Stimulated activated CD4-positive, alpha-beta T cell treated with anti-CD3 and anti-CD28 coated beads, Interleukin-15, amount 100 ng/mL, for 24 hours (primary cell): ENCODE data around the gene VMP1.

Source experiments
- DNase-seq: peaks from one replicate; pipeline ENCODE4 v3.0.0-alpha.2; 2020

VMP1 gene

DNA sequence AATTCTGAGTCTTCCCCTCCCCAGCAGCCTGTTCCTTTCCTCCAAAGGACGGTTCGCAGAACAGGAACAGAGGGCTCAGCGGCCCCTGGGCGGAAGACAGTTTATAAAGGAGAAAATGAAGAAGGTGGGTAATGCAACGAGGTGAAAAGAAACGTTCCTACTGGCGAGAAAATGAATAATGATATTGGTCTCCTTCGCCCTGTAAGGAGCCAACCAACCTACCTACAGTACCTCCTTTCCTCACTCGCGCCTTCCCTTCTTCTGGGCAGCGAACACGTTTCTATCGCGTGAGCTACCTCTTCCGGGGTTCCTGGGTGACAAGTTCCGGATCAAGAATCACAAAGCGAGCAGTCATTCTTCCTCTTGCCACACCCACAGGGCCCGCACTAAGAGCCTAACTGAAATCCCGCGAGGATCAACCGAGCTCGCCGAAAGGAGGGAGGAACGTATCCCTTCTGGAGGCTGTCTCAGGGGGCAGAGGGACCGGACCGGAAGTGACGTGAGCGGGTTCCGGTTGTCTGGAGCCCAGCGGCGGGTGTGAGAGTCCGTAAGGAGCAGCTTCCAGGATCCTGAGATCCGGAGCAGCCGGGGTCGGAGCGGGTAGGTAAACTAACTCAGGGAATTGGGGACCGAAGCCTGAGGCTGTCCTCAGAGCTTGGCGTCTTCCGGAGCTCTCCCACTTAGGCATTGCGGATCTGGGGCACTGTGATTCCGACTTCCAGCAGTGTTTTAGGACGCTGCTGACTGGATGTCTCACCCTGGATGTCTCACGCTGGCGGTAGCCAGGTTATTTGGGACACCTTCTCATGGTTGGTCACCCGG, at the start of gene VMP1, which contains the start of gene PTRH2:
Gene VMP1, plus strand, starts transcription at position 506 of the 822 bp plus-strand sequence. CDS start 23,793 bp downstream, outside the sequence.
Gene PTRH2, minus strand, starts transcription at position 282 of the 822 bp plus-strand sequence. CDS start 9,452 bp downstream, outside the sequence.
- peak; percentile 97 for DNase-seq

DNA sequence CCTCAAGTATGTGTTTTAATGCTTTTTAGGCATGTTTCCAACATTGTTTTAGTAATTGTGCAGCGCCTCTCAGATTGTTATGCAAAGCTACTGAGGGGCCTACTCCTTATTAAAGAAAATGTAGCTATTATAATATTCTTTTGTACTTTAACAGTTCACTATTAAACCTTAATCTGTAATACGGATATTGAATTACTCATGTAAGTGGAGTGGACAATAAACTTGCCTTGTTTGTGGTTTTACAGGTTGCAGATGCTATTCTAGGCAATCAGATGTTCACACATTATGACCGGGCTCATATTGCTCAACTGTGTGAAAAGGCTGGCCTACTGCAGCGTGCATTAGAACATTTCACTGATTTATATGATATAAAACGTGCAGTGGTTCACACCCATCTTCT, 41.2 kb upstream of the VMP1 start:
- no peak for DNase-seq

DNA sequence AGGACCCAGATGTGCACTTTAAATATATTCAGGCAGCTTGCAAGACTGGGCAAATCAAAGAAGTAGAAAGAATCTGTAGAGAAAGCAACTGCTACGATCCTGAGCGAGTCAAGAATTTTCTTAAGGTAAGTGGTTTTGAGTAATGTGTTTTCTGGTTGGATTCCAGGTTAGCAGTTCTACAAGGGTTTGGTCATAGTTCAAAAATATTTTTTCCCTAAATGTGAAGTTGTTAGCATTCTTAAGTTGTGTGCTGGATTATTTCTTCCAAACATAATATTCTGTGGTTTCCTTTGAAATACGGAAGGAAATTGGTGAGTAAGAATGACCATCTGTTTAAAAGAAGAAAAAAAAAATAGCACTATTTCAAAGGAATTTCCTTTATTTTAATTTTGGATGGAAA, 38.6 kb upstream of the VMP1 start:
- DNase-seq = no peak

DNA sequence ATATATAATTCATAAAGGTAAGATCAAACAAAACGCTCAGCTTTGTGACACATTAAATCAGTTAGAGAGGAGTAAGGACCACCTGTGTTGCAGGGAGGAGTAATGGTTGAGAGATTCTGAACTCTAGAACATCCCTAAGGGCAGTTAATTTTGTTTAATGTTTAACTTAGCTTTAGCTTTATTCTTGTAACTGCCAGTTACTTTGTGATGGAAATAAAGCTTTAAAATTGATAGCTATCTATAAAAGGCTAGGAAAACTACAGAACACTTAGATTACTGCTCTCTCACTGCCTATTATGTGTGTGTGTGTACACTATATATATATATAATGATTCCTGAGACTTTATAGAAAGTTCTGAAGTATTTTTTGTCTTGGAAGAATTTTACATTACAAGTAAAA, 38.0 kb upstream of the VMP1 start:
- DNase-seq = no peak

- DNase-seq = no peak
These were observed 37.5 kb upstream of the VMP1 start for GRCh38 chr17:59669944-59670343.

- DNase-seq = no peak
These were observed 36.1 kb upstream of the VMP1 start for GRCh38 chr17:59671386-59671785.

DNA sequence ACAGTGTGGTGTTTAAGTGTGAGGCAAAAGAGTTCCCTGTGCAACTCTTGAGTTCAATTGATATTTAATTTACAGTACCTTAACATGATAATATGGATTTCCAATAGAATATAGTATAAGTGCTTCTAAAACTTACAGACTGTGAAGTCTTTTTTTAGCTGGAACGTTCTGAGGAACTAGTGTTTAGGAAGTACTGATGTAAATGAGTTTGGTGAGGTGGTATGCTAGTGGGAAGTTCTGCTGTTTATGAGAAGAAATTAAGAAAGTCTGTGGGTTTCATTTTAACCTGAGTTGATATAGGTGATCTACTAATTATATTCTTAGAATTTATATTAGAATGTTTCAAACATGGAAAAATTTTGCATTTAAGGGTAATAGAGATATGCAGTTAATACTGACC, 32.2 kb upstream of the VMP1 start:
- DNase-seq = no peak

DNA sequence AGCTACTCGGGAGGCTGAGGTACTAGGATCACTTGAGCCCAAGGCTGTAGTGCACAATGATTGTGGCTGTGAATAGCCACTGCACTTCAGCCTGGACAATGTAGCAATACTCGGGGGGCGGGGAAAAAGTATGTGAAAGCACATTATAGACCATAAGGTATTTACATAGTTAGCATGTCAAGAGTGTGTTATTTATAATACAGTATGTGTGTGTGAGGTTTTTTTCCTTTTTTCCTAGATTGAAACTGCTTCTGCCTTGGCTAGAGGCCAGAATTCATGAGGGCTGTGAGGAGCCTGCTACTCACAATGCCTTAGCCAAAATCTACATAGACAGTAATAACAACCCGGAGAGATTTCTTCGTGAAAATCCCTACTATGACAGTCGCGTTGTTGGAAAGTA, 30.7 kb upstream of the VMP1 start:
- DNase-seq = no peak

DNA sequence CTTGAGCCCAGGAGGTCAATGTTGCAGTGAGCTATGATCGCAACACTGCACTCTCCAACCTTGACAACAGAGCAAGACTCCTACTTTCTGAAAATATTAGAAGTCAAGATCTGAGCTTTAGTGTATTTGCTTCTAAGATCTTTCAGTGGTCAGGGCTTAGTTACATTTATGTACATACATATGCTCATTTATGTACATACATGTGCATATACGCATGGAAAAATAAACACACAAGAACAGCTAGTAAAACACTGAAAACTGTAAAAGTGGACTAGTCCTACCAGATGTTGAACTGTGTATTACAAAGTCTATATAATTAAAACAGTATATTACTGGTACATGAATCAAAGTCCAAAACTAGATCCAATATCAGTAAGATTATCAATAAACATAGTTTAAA, 28.5 kb upstream of the VMP1 start:
- no peak for DNase-seq

- DNase-seq = no peak
These were observed 27.1 kb upstream of the VMP1 start for GRCh38 chr17:59680314-59680713.

- DNase-seq = no peak
These were observed 24.2 kb upstream of the VMP1 start for GRCh38 chr17:59683283-59683682.

DNA sequence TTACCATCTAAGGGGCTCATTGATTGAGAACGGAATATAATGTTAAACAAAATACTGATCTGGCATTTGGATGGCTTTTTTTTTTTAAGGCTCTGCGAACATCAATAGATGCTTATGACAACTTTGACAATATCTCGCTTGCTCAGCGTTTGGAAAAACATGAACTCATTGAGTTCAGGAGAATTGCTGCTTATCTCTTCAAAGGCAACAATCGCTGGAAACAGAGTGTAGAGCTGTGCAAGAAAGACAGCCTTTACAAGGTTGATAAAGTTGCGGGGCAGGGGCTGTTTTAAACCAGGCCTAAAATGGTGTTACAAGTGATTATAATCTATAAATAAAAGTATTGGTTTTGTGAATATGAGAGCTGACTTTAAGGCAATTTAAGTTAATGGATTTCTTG, 22.5 kb upstream of the VMP1 start:
- no peak for DNase-seq

DNA sequence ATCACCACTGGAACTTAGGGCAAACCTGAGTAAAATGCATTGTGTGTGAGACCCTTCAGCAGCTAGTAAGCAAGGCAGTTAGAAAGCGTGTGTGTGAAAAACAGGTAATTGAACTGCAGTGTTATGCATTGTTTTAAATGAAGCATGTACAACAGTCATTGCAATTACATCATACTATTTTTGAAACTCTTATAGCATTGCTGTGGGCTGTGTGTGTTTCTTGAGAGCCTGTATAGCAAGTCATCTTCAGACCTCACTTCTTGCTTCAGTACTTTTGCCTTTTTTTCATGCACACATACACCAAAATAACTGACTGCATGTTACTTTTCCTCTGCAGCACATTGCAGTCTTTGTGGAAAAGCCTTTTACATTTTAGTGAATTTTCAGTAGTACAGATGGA, 19.4 kb upstream of the VMP1 start:
- no peak for DNase-seq

GRCh38 chr17:59688496-59688895, 19.0 kb upstream of the VMP1 start:
- no peak for DNase-seq

DNA sequence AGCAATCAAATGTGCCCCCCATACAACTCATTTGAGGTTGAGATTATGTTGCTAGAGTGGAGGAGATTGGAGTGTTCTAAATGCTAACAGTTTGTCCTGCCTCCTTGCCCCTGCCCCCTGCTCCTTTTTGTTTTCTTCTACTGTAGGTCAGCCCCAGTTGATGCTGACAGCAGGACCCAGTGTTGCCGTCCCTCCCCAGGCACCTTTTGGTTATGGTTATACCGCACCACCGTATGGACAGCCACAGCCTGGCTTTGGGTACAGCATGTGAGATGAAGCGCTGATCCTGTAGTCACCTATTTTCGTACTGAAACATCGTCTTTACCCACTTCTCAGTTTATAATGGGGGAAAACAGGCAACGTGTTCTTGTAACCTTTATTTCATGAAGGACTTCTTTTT, 13.9 kb upstream of the VMP1 start:
- no peak for DNase-seq

GRCh38 chr17:59694344-59694743, 13.1 kb upstream of the VMP1 start:
- no peak for DNase-seq

DNA sequence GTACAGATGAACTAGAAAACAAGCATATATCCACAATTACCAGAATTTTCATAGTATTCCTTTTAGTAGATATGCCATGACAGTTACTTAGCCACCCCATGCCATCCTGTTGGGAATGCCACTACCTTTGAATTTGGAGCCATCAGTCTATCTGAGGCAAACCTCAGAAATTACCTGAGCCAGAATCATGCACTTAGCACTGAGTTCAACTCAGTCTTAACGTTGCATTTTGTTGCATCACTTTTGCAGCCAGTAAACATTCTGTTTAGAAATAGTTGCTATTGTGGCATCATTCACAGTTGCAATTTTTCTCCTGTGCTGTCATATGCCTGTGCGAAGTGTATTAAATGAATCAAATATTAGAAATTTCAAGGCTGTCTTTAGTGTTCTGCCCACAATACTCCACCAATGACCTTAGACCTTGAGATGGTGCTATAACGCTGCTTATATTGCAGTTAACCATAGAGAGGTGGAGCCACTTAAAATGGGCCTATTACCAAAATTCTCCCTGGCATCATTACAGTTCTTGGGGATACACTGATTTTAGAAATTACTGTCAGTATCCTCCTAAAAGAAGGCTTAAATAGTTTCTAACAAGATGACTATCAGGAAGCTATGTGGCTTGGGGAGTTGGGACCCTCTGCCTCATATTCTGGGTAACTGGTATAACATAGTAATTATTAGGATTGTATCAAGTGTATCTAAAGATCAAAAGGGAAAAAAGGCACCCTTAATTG, 11.3 kb upstream of the VMP1 start:
- DNase-seq = no peak

DNA sequence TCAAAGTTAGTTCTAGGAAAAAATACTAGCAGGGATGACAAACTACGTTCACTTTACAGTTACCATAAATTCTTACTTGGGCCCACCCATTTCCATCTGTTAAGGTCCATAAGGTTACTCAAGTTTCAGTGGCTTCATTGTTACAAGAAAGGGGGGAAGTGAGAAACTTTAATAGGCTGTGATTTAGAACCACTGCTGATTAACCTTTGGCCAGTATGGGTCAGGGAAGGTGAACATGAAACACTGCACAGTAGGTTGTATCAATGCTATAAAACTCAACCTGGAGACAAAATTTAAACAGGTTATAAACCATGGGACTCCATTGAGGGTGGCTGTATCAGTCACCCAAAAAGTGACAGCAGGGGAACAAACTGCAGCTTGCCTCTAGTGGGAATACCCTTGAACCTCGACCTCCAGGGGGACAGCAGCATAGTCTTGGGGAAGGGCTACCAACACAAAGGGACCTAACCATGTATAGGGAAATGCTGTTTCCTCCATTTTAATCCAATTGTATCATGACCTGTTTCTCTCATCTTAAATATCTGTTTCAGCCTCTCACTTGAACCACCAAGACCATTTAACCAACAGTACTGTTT, 10.7 kb upstream of the VMP1 start:
- DNase-seq = no peak

DNA sequence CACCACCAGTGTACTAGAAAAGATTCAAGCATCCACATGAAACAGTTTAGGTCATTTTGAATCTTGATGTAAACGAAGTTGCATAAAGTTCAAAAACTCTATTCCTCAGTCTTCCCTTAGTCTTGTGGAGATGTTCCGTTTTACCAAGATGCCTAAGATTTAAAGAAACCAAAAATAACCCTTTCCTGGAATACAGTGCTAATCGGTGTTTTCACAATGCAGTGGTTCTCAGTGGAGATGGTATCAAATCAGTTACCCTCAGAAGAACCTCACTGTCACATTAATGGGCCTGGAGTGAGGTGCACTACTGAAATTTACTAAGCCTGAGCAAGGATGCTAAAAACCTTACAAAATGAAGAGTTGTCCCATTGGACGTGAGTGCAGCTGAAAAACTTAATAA, 9.3 kb upstream of the VMP1 start:
- no peak for DNase-seq

GRCh38 chr17:59699218-59699617, 8.2 kb upstream of the VMP1 start:
- no peak for DNase-seq

- DNase-seq = no peak
These were observed 7.7 kb upstream of the VMP1 start for GRCh38 chr17:59699786-59700185.

GRCh38 chr17:59702304-59702703, 5.2 kb upstream of the VMP1 start:
- no peak for DNase-seq

DNA sequence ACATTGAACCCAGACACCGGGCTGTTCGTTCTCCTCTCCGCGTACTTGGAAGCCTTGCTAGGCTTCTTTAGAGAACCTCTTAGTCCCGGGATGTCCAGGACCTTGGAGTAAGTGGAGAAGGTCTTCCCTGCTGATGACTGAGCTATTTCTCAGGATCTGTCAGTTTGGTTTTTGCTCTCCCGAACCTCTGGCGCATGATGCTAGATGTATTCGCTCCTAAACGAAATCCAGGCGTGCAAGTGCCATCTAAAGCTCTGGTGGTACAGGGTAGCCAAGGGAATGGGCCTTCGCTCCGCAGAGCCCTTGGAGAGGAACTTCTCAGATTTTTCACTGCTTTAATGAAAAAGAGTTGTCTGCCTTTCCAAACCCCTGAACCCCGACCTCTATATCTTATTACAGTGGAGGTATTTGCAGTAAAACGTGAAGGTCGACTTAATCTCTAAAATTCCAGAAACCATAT, 547 bp downstream of the VMP1 start:
- DNase-seq = no peak

DNA sequence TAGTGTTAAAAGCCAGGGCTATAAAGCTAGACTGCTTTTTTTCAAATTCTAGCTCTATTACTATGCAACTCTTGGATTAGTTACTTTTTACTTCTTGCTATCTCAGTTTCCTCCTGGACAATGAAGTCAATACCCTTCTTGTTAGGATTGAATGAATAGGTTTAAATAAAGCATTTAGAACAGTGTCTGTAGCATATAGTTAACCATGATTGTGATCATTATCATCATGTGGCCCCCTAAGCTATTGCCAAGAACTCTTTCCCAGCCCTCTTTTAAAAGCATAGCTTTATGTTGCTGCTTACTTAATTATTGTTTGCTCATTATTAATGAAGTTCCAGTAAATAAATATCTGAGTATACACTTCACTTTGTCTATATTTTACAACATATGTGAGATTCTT, 4.5 kb downstream of the VMP1 start:
- no peak for DNase-seq
